Karpas-422 (cell line): ENCODE measurements around the gene COLQ. TPM values are rescaled to one million over a fixed set of nuclear protein-coding genes. Genes with fewer than 3 reads are reported as not detected.

ENCODE experiments used
- DNase-seq: peaks from one replicate; pipeline ENCODE4 v3.0.0-alpha.2; 2015
- H2AFZ ChIP-seq: fragments of 200-600 bp; sonication (generic); 2 replicates; pipeline ENCODE4 v1.6.1; 2014; ENCODE audit warnings: antibody characterized with exemption, low read length, mixed read lengths
- H3K27ac ChIP-seq: fragments of 200-600 bp; sonication (generic); 2 replicates; pipeline ENCODE4 v1.5.1; 2014; ENCODE audit warnings: mild to moderate bottlenecking, low read length, moderate library complexity
- H3K27me3 ChIP-seq: fragments of 200-600 bp; sonication (generic); 2 replicates; pipeline ENCODE4 v1.6.1; 2014; ENCODE audit warnings: low read length, mixed read lengths
- H3K36me3 ChIP-seq: fragments of 200-600 bp; sonication (generic); 2 replicates; pipeline ENCODE4 v1.6.1; 2014; ENCODE audit warnings: low read length, mixed read lengths; ENCODE audit not compliant: insufficient read depth
- H3K4me1 ChIP-seq: fragments of 200-600 bp; sonication (generic); 2 replicates; pipeline ENCODE4 v1.6.1; 2014; ENCODE audit warnings: mild to moderate bottlenecking, low read length, mixed read lengths
- H3K4me2 ChIP-seq: fragments of 200-600 bp; sonication (generic); 2 replicates; pipeline ENCODE4 v1.6.1; 2014; ENCODE audit warnings: low read length, low read depth, mild to moderate bottlenecking; ENCODE audit not compliant: poor library complexity, severe bottlenecking
- H3K4me3 ChIP-seq: fragments of 200-600 bp; sonication (generic); 2 replicates; pipeline ENCODE4 v1.5.1; 2014; ENCODE audit warnings: mild to moderate bottlenecking, antibody characterized with exemption, low read length, mixed read lengths
- H3K79me2 ChIP-seq: fragments of 200-600 bp; sonication (generic); 2 replicates; pipeline ENCODE4 v1.6.1; 2014; ENCODE audit warnings: mild to moderate bottlenecking, low read length, mixed read lengths
- H3K9ac ChIP-seq: fragments of 200-600 bp; sonication (generic); 2 replicates; pipeline ENCODE4 v1.6.0; 2014; ENCODE audit warnings: low read length
- H3K9me2 ChIP-seq: fragments of 200-600 bp; sonication (generic), shearing (Covaris generic); replicated peaks from 2 replicates; pipeline ENCODE4 v1.6.0; 2014; ENCODE audit warnings: mild to moderate bottlenecking, low read length, moderate library complexity; ENCODE audit not compliant: insufficient read depth
- H3K9me3 ChIP-seq: fragments of 300-700, 200-600 bp; sonication (generic); 2 replicates; pipeline ENCODE4 v1.6.1; 2014; ENCODE audit warnings: low read length, mixed read lengths
- H4K20me1 ChIP-seq: fragments of 200-600 bp; sonication (generic); 2 replicates; pipeline ENCODE4 v1.6.1; 2014; ENCODE audit warnings: mild to moderate bottlenecking, antibody characterized with exemption, low read length, low read depth; ENCODE audit not compliant: insufficient read depth
- total RNA-seq: library from RNA; depleted of rRNA; stranded (reverse); fragments of >200 nt; shearing (Covaris generic); gene quantifications from 2 replicates; pipeline ENCODE4 v1.2.3, GENCODE V29; 2014; ENCODE audit warnings: low replicate concordance

The COLQ gene
- total RNA-seq, 1 experiment from 2014 or later = 2.6 TPM

GRCh38 chr3:15454965-15455364 is 66.5 kb downstream of the COLQ start:
- H3K36me3 ChIP-seq = no peaks in the 10 kb centered on the region
- H3K27ac ChIP-seq = no peak overlapping the region
- H3K4me1 ChIP-seq = no peaks in the 10 kb centered on the region
- H2AFZ ChIP-seq = no peak overlapping the region
- H3K27me3 ChIP-seq = no peaks in the 10 kb centered on the region
- no peaks in the 10 kb centered on the region for H3K9me2 ChIP-seq
- H3K4me2 ChIP-seq = no peak overlapping the region
- H3K4me3 ChIP-seq = no peak overlapping the region
- no peaks in the 10 kb centered on the region for H3K9me3 ChIP-seq
- no peaks in the 10 kb centered on the region for H4K20me1 ChIP-seq
- DNase-seq = no peak
- no peaks in the 10 kb centered on the region for H3K79me2 ChIP-seq
- no peak overlapping the region for H3K9ac ChIP-seq

GRCh38 chr3:15453991-15454625 is 67.4 kb downstream of the COLQ start:
- no peaks in the 10 kb centered on the region for H3K79me2 ChIP-seq
- H3K9ac ChIP-seq = no peak overlapping the region
- no peaks in the 10 kb centered on the region for H3K4me1 ChIP-seq

GRCh38 chr3:15453501-15453900 is 68.0 kb downstream of the COLQ start:
- Histone ChIP-seq H3K27me3 (no peaks in the 10 kb centered on the region), H3K79me2 (no peaks in the 10 kb centered on the region), H3K4me2 (no peak overlapping the region), H3K9me2 (no peaks in the 10 kb centered on the region), H3K36me3 (no peaks in the 10 kb centered on the region), H3K4me3 (no peak overlapping the region), H4K20me1 (no peaks in the 10 kb centered on the region), H3K4me1 (no peaks in the 10 kb centered on the region), H3K9ac (no peak overlapping the region), H2AFZ (no peak overlapping the region), H3K27ac (no peak overlapping the region), H3K9me3 (no peaks in the 10 kb centered on the region)
- no peak for DNase-seq

More at GRCh38 chr3:15453991-15454625, 67.4 kb downstream of the COLQ start:
- H3K27ac ChIP-seq = no peak overlapping the region
- no peak overlapping the region for H3K4me2 ChIP-seq
- H4K20me1 ChIP-seq = no peaks in the 10 kb centered on the region
- H3K36me3 ChIP-seq = no peaks in the 10 kb centered on the region
- H3K9me2 ChIP-seq = no peaks in the 10 kb centered on the region
- H3K9me3 ChIP-seq = no peaks in the 10 kb centered on the region
- DNase-seq = no peak
- H3K27me3 ChIP-seq = no peaks in the 10 kb centered on the region
- no peak overlapping the region for H3K4me3 ChIP-seq
- H2AFZ ChIP-seq = no peak overlapping the region

- no peaks in the 10 kb centered on the region for H3K4me1 ChIP-seq
- no peaks in the 10 kb centered on the region for H3K27me3 ChIP-seq
- H3K27ac ChIP-seq = no peak overlapping the region
- H4K20me1 ChIP-seq = no peaks in the 10 kb centered on the region
- H3K9me2 ChIP-seq = no peaks in the 10 kb centered on the region
- no peak overlapping the region for H3K9ac ChIP-seq
- no peak for DNase-seq
- no peaks in the 10 kb centered on the region for H3K36me3 ChIP-seq
- no peak overlapping the region for H3K4me3 ChIP-seq
- no peak overlapping the region for H3K4me2 ChIP-seq
- H3K9me3 ChIP-seq = no peaks in the 10 kb centered on the region
- H3K79me2 ChIP-seq = no peaks in the 10 kb centered on the region
- no peak overlapping the region for H2AFZ ChIP-seq
Measured at GRCh38 chr3:15452961-15453360, 68.5 kb downstream of the COLQ start.

- Histone ChIP-seq H3K9ac (no peak overlapping the region), H3K36me3 (no peaks in the 10 kb centered on the region), H2AFZ (no peak overlapping the region), H3K4me3 (no peak overlapping the region), H3K9me3 (no peaks in the 10 kb centered on the region), H3K27ac (no peak overlapping the region), H3K9me2 (no peaks in the 10 kb centered on the region), H3K79me2 (no peaks in the 10 kb centered on the region), H4K20me1 (no peaks in the 10 kb centered on the region), H3K4me2 (no peak overlapping the region), H3K4me1 (no peaks in the 10 kb centered on the region), H3K27me3 (no peaks in the 10 kb centered on the region)
- DNase-seq = no peak
Measured at GRCh38 chr3:15452156-15452555, 69.3 kb downstream of the COLQ start.

- Histone ChIP-seq H3K27me3 (no peaks in the 10 kb centered on the region), H3K27ac (no peak overlapping the region), H2AFZ (no peak overlapping the region), H4K20me1 (no peaks in the 10 kb centered on the region), H3K4me3 (no peak overlapping the region), H3K9me3 (no peaks in the 10 kb centered on the region), H3K79me2 (no peaks in the 10 kb centered on the region), H3K9me2 (no peaks in the 10 kb centered on the region), H3K9ac (no peak overlapping the region), H3K4me2 (no peak overlapping the region), H3K4me1 (no peaks in the 10 kb centered on the region), H3K36me3 (no peaks in the 10 kb centered on the region)
- no peak for DNase-seq
Measured at GRCh38 chr3:15451216-15452113, 70.0 kb downstream of the COLQ start.

GRCh38 chr3:15450438-15451215 is 70.9 kb downstream of the COLQ start:
- H3K4me3 ChIP-seq = no peak overlapping the region
- no peaks in the 10 kb centered on the region for H3K36me3 ChIP-seq
- H3K4me2 ChIP-seq = no peak overlapping the region
- DNase-seq = no peak
- H3K79me2 ChIP-seq = no peaks in the 10 kb centered on the region
- H3K27me3 ChIP-seq = no peaks in the 10 kb centered on the region
- no peak overlapping the region for H2AFZ ChIP-seq
- H3K9ac ChIP-seq = no peak overlapping the region
- no peaks in the 10 kb centered on the region for H3K4me1 ChIP-seq
- no peaks in the 10 kb centered on the region for H3K9me3 ChIP-seq
- no peaks in the 10 kb centered on the region for H3K9me2 ChIP-seq
- H3K27ac ChIP-seq = no peak overlapping the region
- H4K20me1 ChIP-seq = no peaks in the 10 kb centered on the region
